Osteocyte (in vitro differentiated cells): ENCODE data around the gene RAB5B. TPM values are rescaled to one million over a fixed set of nuclear protein-coding genes. Genes with fewer than 3 reads are reported as not detected.
"Not testable (repeated sequence)": the region's sequence is repeated elsewhere in the genome, so short reads cannot be mapped to it uniquely, and the experiment has no call there.

Experiments
- DNase-seq: peaks from one replicate; pipeline ENCODE4 v3.0.0; 2021; ENCODE audit warnings: mixed read lengths; ENCODE audit not compliant: unreplicated experiment; ENCODE audit errors: extremely low spot score
- H3K27ac Mint-ChIP-seq: one replicate; pipeline ENCODE4 v1.8.0; 2021; ENCODE audit warnings: mild to moderate bottlenecking, mixed read lengths; ENCODE audit not compliant: unreplicated experiment
- H3K27me3 Mint-ChIP-seq: one replicate; pipeline ENCODE4 v1.8.0; 2021; ENCODE audit warnings: mixed read lengths; ENCODE audit not compliant: unreplicated experiment
- H3K36me3 Mint-ChIP-seq: one replicate; pipeline ENCODE4 v1.8.0; 2021; ENCODE audit warnings: mixed read lengths; ENCODE audit not compliant: unreplicated experiment
- H3K4me1 Mint-ChIP-seq: one replicate; pipeline ENCODE4 v1.8.0; 2021; ENCODE audit warnings: mixed read lengths; ENCODE audit not compliant: unreplicated experiment
- H3K4me3 Mint-ChIP-seq: one replicate; pipeline ENCODE4 v1.8.0; 2021; ENCODE audit warnings: mild to moderate bottlenecking, moderate library complexity, mixed read lengths; ENCODE audit not compliant: unreplicated experiment
- H3K9me3 Mint-ChIP-seq: one replicate; pipeline ENCODE4 v1.8.0; 2021; ENCODE audit warnings: mixed read lengths; ENCODE audit not compliant: unreplicated experiment
- CTCF ChIP-seq: fragments of 200-600 bp; sonication (generic); IDR thresholded peaks from 2 replicates; pipeline ENCODE4 v1.5.0; 2021; ENCODE audit warnings: antibody characterized with exemption, mild to moderate bottlenecking, moderate library complexity
- total RNA-seq: library from RNA; stranded (reverse); gene quantifications from 2 replicates; pipeline ENCODE4 v1.2.1, GENCODE V29; 2021

Gene RAB5B
- total RNA-seq, 1 donor from 2014 or later = 126 TPM

GRCh38 chr12:56001487-56002100 lies 27.7 kb downstream of the RAB5B start:
- Mint-ChIP-seq H3K27me3 (no peaks in the 10 kb centered on the region), H3K4me3 (no peak overlapping the region), H3K27ac (peak overlapping the region; percentile 48), H3K9me3 (no peaks in the 10 kb centered on the region), H3K36me3 (peaks cover 16% of the 10 kb centered on the region), H3K4me1 (peaks cover 11% of the 10 kb centered on the region)
- no peak for TF ChIP-seq CTCF
- no peak for DNase-seq

GRCh38 chr12:56003376-56003775 lies 29.5 kb downstream of the RAB5B start:
- not testable (repeated sequence) for H3K27me3 Mint-ChIP-seq, H3K9me3 Mint-ChIP-seq, H3K4me3 Mint-ChIP-seq, DNase-seq, H3K27ac Mint-ChIP-seq
- peaks cover 16% of the 10 kb centered on the region for H3K36me3 Mint-ChIP-seq
- peaks cover 14% of the 10 kb centered on the region for H3K4me1 Mint-ChIP-seq

- Mint-ChIP-seq H3K27ac (no peak overlapping the region), H3K4me3 (no peak overlapping the region), H3K36me3 (peaks cover 16% of the 10 kb centered on the region), H3K4me1 (peaks cover 18% of the 10 kb centered on the region), H3K9me3 (no peaks in the 10 kb centered on the region), H3K27me3 (no peaks in the 10 kb centered on the region)
- no peak for TF ChIP-seq CTCF
- DNase-seq = no peak
These were observed 30.3 kb downstream of the RAB5B start for GRCh38 chr12:56004211-56004610.

GRCh38 chr12:56007564-56008559 lies 34.0 kb downstream of the RAB5B start:
- TF ChIP-seq CTCF = no peak
- Mint-ChIP-seq H3K27me3 (no peaks in the 10 kb centered on the region), H3K4me1 (peaks cover 15% of the 10 kb centered on the region), H3K9me3 (no peaks in the 10 kb centered on the region), H3K27ac (peak overlapping the region; percentile 82), H3K36me3 (peaks cover 8% of the 10 kb centered on the region), H3K4me3 (peak overlapping the region; percentile 80)
- peak; percentile 88 for DNase-seq

GRCh38 chr12:56010111-56010570 lies 36.3 kb downstream of the RAB5B start:
- no peak overlapping the region for H3K4me3 Mint-ChIP-seq
- no peak overlapping the region for H3K27ac Mint-ChIP-seq
- TF ChIP-seq CTCF = no peak
- no peaks in the 10 kb centered on the region for H3K27me3 Mint-ChIP-seq
- no peaks in the 10 kb centered on the region for H3K36me3 Mint-ChIP-seq
- H3K9me3 Mint-ChIP-seq = no peaks in the 10 kb centered on the region
- H3K4me1 Mint-ChIP-seq = peaks cover 15% of the 10 kb centered on the region
- no peak for DNase-seq
